Measurements from ENCODE around the gene ADGRD1. TPM values are rescaled to one million over a fixed set of nuclear protein-coding genes. Genes with fewer than 3 reads are reported as not detected.

The ADGRD1 gene
- total and polyA plus RNA-seq, 4 donors: 2.1 to 97.6 (median 31.0) TPM

- Histone ChIP-seq H3K4me3 (ENCODE audit: low read length in 2 of 2) (no peak overlapping the region), H3K4me1 (ENCODE audit: control insufficient read depth in 1 of 2, insufficient read depth in 2 of 2, low read length in 2 of 2) (no peaks in the 10 kb centered on the region), H3K27ac (ENCODE audit: low read depth in 1 of 2, low read length in 2 of 2) (no peak overlapping the region), H3K9me3 (ENCODE audit: control insufficient read depth, low read length) (no peaks in the 10 kb centered on the region), H3K27me3 (ENCODE audit: control insufficient read depth in 1 of 2, insufficient read depth in 2 of 2, low read length in 1 of 2) (no peaks in the 10 kb centered on the region), H3K36me3 (ENCODE audit: control insufficient read depth in 1 of 2, insufficient read depth in 2 of 2, low read length in 1 of 2) (no peaks in the 10 kb centered on the region)
- WGBS, 2 donors: 49 to 84% methylated on average over 2 of the region's 2 CpGs
- intact Hi-C loops (cut with DNase I): no loop called here
- ATAC-seq (ENCODE audit: low FRiP score) (no peak), DNase-seq (peak in 1 of 2 donors; percentile 12)
These were observed 48.5 kb downstream of the ADGRD1 start for GRCh38 chr12:131002216-131002631.

DNA sequence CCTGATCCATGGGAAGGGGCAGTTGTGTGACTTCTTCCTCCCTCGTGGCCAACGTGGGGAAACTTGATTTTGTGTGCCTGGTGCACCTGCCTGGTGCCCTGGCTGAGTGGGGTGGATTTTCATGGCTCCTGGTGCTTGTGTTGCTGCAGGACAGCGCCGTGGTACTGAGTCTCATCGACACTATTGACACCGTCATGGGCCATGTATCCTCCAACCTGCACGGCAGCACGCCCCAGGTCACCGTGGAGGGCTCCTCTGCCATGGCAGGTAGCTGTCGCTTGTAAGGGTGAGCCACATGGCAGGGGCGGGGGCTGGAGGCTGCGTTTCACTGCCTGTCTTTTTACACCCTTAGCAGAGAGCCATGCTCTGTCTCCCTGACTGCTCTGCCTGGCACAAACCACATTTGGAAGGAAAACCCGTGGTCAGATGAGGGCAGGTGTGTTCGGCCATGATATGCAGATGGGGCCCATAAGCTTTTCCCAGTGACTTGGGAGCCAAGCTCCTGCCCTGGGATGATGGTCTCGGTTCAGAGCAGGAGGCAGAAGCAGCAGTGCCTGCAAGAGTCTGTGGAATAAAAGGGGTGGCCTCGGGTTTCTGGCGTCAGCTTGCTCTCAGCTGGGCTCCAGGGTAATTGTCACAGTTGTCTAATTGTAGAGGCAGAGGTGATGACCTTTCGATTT, 49.5 kb downstream of the ADGRD1 start:
- WGBS, 2 donors: 84 to 87% methylated on average over 18 of the region's 18 CpGs
- Histone ChIP-seq H3K27me3 (ENCODE audit: control insufficient read depth in 1 of 2, insufficient read depth in 2 of 2, low read length in 1 of 2) (no peaks in the 10 kb centered on the region), H3K9me3 (ENCODE audit: control insufficient read depth, low read length) (no peaks in the 10 kb centered on the region), H3K36me3 (ENCODE audit: control insufficient read depth in 1 of 2, insufficient read depth in 2 of 2, low read length in 1 of 2) (no peaks in the 10 kb centered on the region), H3K4me3 (ENCODE audit: low read length in 2 of 2) (no peak overlapping the region), H3K27ac (ENCODE audit: low read depth in 1 of 2, low read length in 2 of 2) (no peak overlapping the region), H3K4me1 (ENCODE audit: control insufficient read depth in 1 of 2, insufficient read depth in 2 of 2, low read length in 2 of 2) (no peaks in the 10 kb centered on the region)
- DNase-seq (peak in 1 of 2 donors; percentile 20), ATAC-seq (ENCODE audit: low FRiP score) (no peak)
- intact Hi-C loops (cut with DNase I): no loop called here

DNA sequence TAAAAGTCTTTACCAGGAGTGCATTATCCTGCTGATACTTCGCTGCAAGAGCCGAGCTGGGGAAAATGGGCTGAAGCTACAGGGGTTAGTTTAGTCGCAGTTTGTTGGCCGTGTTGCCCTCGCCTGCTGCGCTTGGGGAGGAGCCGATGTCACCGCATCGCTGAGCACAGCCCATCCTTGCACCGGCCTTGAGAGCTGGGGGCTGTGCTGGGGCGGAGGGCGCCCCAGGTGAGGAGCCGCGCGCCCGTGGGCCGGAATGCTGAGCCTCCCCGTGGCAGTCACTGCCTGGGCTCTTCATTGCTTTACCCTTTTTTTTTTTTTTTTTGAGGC, 50.0 kb downstream of the ADGRD1 start:
- 90 to 93% methylated on average over 18 of the region's 18 CpGs for WGBS, 2 donors

DNA sequence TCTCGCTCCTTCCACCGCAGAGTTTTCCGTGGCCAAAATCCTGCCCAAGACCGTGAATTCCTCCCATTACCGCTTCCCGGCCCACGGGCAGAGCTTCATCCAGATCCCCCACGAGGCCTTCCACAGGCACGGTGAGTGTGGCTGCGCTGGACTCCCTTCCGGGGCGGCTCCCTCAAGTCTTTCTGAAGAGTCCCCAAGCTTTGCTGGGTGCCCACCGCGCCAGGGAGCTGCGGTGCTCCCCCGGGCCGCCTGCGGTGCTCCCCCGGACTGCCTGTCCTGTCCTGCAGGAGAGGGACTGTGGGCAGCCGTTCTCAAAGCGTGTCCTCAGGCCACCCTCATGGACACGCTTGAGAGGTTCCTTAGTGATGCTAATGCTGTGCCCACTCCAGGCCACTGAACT, 50.5 kb downstream of the ADGRD1 start:
- WGBS, 2 donors: 93% methylated on average over 22 of the region's 22 CpGs
- Histone ChIP-seq H3K36me3 (ENCODE audit: control insufficient read depth in 1 of 2, insufficient read depth in 2 of 2, low read length in 1 of 2) (no peaks in the 10 kb centered on the region), H3K27ac (ENCODE audit: low read depth in 1 of 2, low read length in 2 of 2) (no peak overlapping the region), H3K9me3 (ENCODE audit: control insufficient read depth, low read length) (no peaks in the 10 kb centered on the region), H3K4me1 (ENCODE audit: control insufficient read depth in 1 of 2, insufficient read depth in 2 of 2, low read length in 2 of 2) (no peaks in the 10 kb centered on the region), H3K27me3 (ENCODE audit: control insufficient read depth in 1 of 2, insufficient read depth in 2 of 2, low read length in 1 of 2) (no peaks in the 10 kb centered on the region), H3K4me3 (ENCODE audit: low read length in 2 of 2) (no peak overlapping the region)
- intact Hi-C loops (cut with DNase I): no loop called here
- DNase-seq (peak in 1 of 2 donors; percentile 31), ATAC-seq (ENCODE audit: low FRiP score) (no peak)

More for the DNA sequence above, 50.0 kb downstream of the ADGRD1 start:
- DNase-seq (peak in 1 of 2 donors; percentile 8), ATAC-seq (ENCODE audit: low FRiP score) (no peak)
- Histone ChIP-seq H3K27ac (ENCODE audit: low read depth in 1 of 2, low read length in 2 of 2) (no peak overlapping the region), H3K27me3 (ENCODE audit: control insufficient read depth in 1 of 2, insufficient read depth in 2 of 2, low read length in 1 of 2) (no peaks in the 10 kb centered on the region), H3K4me1 (ENCODE audit: control insufficient read depth in 1 of 2, insufficient read depth in 2 of 2, low read length in 2 of 2) (no peaks in the 10 kb centered on the region), H3K4me3 (ENCODE audit: low read length in 2 of 2) (no peak overlapping the region), H3K9me3 (ENCODE audit: control insufficient read depth, low read length) (no peaks in the 10 kb centered on the region), H3K36me3 (ENCODE audit: control insufficient read depth in 1 of 2, insufficient read depth in 2 of 2, low read length in 1 of 2) (no peaks in the 10 kb centered on the region)
- intact Hi-C loops (cut with DNase I): no loop called here

GRCh38 chr12:131005161-131006035, 51.7 kb downstream of the ADGRD1 start:
- no peak overlapping the region for H3K27ac ChIP-seq (ENCODE audit: low read depth in 1 of 2, low read length in 2 of 2)
- intact Hi-C loops (cut with DNase I): no loop called here
- H3K4me3 ChIP-seq (ENCODE audit: low read length in 2 of 2): no peak overlapping the region
- no peaks in the 10 kb centered on the region for H3K27me3 ChIP-seq (ENCODE audit: control insufficient read depth in 1 of 2, insufficient read depth in 2 of 2, low read length in 1 of 2)
- no peaks in the 10 kb centered on the region for H3K36me3 ChIP-seq (ENCODE audit: control insufficient read depth in 1 of 2, insufficient read depth in 2 of 2, low read length in 1 of 2)
- no peaks in the 10 kb centered on the region for H3K4me1 ChIP-seq (ENCODE audit: control insufficient read depth in 1 of 2, insufficient read depth in 2 of 2, low read length in 2 of 2)
- no peaks in the 10 kb centered on the region for H3K9me3 ChIP-seq (ENCODE audit: control insufficient read depth, low read length)
- WGBS, 2 donors: 93 to 95% methylated on average over 18 of the region's 18 CpGs
- DNase-seq (no peak), ATAC-seq (ENCODE audit: low FRiP score) (no peak)

DNA sequence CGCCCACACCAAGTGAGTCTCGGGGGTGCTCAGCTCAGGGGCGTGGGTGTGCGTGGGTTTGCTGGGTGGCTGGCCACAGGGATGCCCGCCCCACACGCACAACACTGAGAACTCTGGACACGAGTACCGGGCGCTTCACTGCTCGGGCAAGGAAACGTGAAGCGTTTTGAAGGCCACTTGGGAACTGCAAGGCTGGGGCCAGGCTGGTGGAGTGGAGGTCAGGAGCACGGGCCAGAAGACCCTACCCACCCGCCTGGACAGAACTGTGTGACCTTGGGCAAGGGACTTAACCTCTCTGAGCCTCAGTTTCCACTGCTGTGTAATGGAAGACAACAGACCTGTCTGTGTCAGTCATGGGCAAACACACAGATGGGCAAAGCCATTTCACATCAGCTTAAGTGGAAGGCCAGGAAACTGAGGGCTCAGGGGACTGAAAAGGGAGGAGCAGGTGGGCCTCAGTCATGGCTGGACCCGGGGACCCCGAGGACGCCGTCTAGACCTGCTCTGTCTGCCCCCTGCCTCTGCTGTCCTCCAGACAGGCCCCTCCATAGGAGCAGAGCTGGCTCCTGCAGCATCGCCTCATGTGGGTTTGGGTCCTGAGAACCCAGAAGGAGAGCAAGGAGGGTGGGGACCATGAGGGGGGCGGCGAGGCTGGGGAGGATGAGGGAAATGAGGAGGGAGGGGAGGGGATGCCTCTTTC, 52.5 kb downstream of the ADGRD1 start:
- intact Hi-C loops (cut with DNase I): no loop called here
- no peak for ATAC-seq (ENCODE audit: low FRiP score)
- no peak for DNase-seq
- 92% methylated on average over 21 of the region's 21 CpGs for WGBS, 2 donors
- Histone ChIP-seq H3K9me3 (ENCODE audit: control insufficient read depth, low read length) (no peaks in the 10 kb centered on the region), H3K36me3 (ENCODE audit: control insufficient read depth in 1 of 2, insufficient read depth in 2 of 2, low read length in 1 of 2) (no peaks in the 10 kb centered on the region), H3K27me3 (ENCODE audit: control insufficient read depth in 1 of 2, insufficient read depth in 2 of 2, low read length in 1 of 2) (no peaks in the 10 kb centered on the region), H3K4me1 (ENCODE audit: control insufficient read depth in 1 of 2, insufficient read depth in 2 of 2, low read length in 2 of 2) (no peaks in the 10 kb centered on the region), H3K27ac (ENCODE audit: low read depth in 1 of 2, low read length in 2 of 2) (no peak overlapping the region), H3K4me3 (ENCODE audit: low read length in 2 of 2) (no peak overlapping the region)

DNA sequence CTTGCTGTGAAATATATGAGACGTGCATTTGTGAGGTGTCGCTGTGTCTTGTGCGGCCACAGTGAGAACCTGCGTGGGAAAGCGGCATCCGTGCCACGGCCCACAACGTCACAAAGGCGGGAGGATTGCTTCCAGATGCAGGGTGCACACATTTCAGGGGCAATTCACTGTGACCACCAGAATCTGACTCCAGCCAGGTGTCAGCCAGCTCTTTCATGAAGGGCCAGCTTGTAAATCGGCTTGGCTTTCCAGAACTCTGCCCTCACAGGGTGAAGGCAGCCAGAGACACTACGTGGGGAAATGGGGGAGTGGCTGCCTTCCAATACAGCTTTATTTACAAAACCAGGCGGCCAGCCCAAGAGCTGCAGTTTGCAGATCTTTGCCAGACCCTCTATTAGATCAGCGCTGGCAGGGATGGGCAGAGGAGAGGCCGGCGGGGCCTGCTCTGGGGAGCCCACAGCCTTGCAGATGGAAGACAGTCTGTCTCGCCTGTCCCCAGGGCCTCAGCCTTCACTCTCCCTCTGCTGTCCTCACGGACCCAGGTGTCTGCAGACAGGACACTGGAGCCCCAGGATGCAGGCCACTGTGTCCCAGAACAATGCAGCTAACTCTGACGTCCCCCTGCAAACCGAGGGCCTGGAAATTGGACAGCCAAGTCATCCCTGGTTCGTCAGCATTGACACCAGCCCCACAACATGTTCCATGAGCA, 53.5 kb downstream of the ADGRD1 start:
- DNase-seq (peak in 1 of 2 donors; percentile 79), ATAC-seq (ENCODE audit: low FRiP score) (no peak)
- no peaks in the 10 kb centered on the region for H3K36me3 ChIP-seq (ENCODE audit: control insufficient read depth in 1 of 2, insufficient read depth in 2 of 2, low read length in 1 of 2)
- intact Hi-C loops (cut with DNase I): no loop called here
- WGBS, 2 donors: 30 to 36% methylated on average over 20 of the region's 20 CpGs
- no peaks in the 10 kb centered on the region for H3K4me1 ChIP-seq (ENCODE audit: control insufficient read depth in 1 of 2, insufficient read depth in 2 of 2, low read length in 2 of 2)
- no peak overlapping the region for H3K27ac ChIP-seq (ENCODE audit: low read depth in 1 of 2, low read length in 2 of 2)
- H3K4me3 ChIP-seq (ENCODE audit: low read length in 2 of 2): no peak overlapping the region
- H3K27me3 ChIP-seq (ENCODE audit: control insufficient read depth in 1 of 2, insufficient read depth in 2 of 2, low read length in 1 of 2): no peaks in the 10 kb centered on the region
- H3K9me3 ChIP-seq (ENCODE audit: control insufficient read depth, low read length): no peaks in the 10 kb centered on the region

GRCh38 chr12:131007740-131008117, 54.0 kb downstream of the ADGRD1 start:
- Histone ChIP-seq H3K27me3 (ENCODE audit: control insufficient read depth in 1 of 2, insufficient read depth in 2 of 2, low read length in 1 of 2) (no peaks in the 10 kb centered on the region), H3K9me3 (ENCODE audit: control insufficient read depth, low read length) (no peaks in the 10 kb centered on the region), H3K4me3 (ENCODE audit: low read length in 2 of 2) (no peak overlapping the region), H3K36me3 (ENCODE audit: control insufficient read depth in 1 of 2, insufficient read depth in 2 of 2, low read length in 1 of 2) (no peaks in the 10 kb centered on the region), H3K4me1 (ENCODE audit: control insufficient read depth in 1 of 2, insufficient read depth in 2 of 2, low read length in 2 of 2) (no peaks in the 10 kb centered on the region), H3K27ac (ENCODE audit: low read depth in 1 of 2, low read length in 2 of 2) (no peak overlapping the region)
- DNase-seq: no peak
- intact Hi-C loops (cut with DNase I): no loop called here
- WGBS, 2 donors: 73 to 77% methylated on average over 3 of the region's 3 CpGs
- ATAC-seq (ENCODE audit: low FRiP score): no peak

All from aorta (tissue), 5 donors.